CD4-positive, alpha-beta T cell (primary cell): ENCODE measurements around the gene IL15. TPM values are rescaled to one million over a fixed set of nuclear protein-coding genes. Genes with fewer than 3 reads are reported as not detected.

ENCODE experiments used
- ATAC-seq: fragments of 200-7000 bp; cut with Tn5 transposase; one replicate; pipeline ENCODE4 v1.10.0; 2022; ENCODE audit warnings: mild to moderate bottlenecking; ENCODE audit not compliant: poor library complexity
- CTCF ChIA-PET: fragments of 350-600 bp; sonication (Branson Sonifier 250); formaldehyde crosslinking; loops from one replicate; lab custom pipeline; 2021; ENCODE audit warnings: antibody characterized with exemption, inconsistent platforms; lab: Charles Lee
- POLR2A ChIA-PET: fragments of 350-600 bp; sonication (Branson Sonifier 250); formaldehyde crosslinking; loops from one replicate; lab custom pipeline; 2021; ENCODE audit warnings: antibody characterized with exemption, inconsistent platforms; lab: Charles Lee
- DNase-seq, 14 experiments: peaks; one replicate each; pipeline ENCODE4 v3.0.0-alpha.2; 2013 to 2020; ENCODE audit warnings: mixed read lengths in 2 of 14
- H3K27ac ChIP-seq, 2 donors: one replicate each; pipeline versions ENCODE4 v1.5.1 to v1.7.0; 2013; ENCODE audit warnings: low read length in 2 of 2, low read depth in 1 of 2, mild to moderate bottlenecking in 1 of 2
- H3K27me3 ChIP-seq, 2 experiments: 1 replicate in 1 of 2; 2 replicates in 1 of 2; pipeline versions ENCODE4 v1.6.1 to v1.7.0; 2013; ENCODE audit warnings: low read length in 2 of 2, control low read depth in 1 of 2, mild to moderate bottlenecking in 1 of 2, moderate library complexity in 1 of 2; ENCODE audit not compliant: insufficient read depth in 2 of 2, control insufficient read depth in 1 of 2
- H3K36me3 ChIP-seq: one replicate; pipeline ENCODE4 v1.6.1; 2013; ENCODE audit warnings: low read length, control low read depth; ENCODE audit not compliant: insufficient read depth
- H3K4me1 ChIP-seq: one replicate; pipeline ENCODE4 v1.6.1; 2013; ENCODE audit warnings: low read length, control low read depth; ENCODE audit not compliant: insufficient read depth
- H3K4me3 ChIP-seq: one replicate; pipeline ENCODE4 v1.5.1; 2013; ENCODE audit warnings: mild to moderate bottlenecking, low read length, moderate library complexity
- H3K9me3 ChIP-seq, 2 experiments: 1 replicate in 1 of 2; 2 replicates in 1 of 2; pipeline versions ENCODE4 v1.6.1 to v1.7.0; 2013; ENCODE audit warnings: low read length in 2 of 2, mild to moderate bottlenecking in 2 of 2, control low read depth in 1 of 2, moderate library complexity in 1 of 2; ENCODE audit not compliant: control insufficient read depth in 1 of 2, insufficient read depth in 1 of 2
- H3K27ac Mint-ChIP-seq: one replicate; pipeline ENCODE4 v1.8.0; 2020; ENCODE audit warnings: mixed read lengths
- H3K27me3 Mint-ChIP-seq: one replicate; pipeline ENCODE4 v1.8.0; 2021; ENCODE audit warnings: mixed read lengths
- H3K36me3 Mint-ChIP-seq: one replicate; pipeline ENCODE4 v1.8.0; 2021; ENCODE audit warnings: low read depth, mixed read lengths
- H3K4me1 Mint-ChIP-seq: one replicate; pipeline ENCODE4 v1.8.0; 2021; ENCODE audit warnings: low read depth, mixed read lengths
- H3K4me3 Mint-ChIP-seq: one replicate; pipeline ENCODE4 v1.8.0; 2020; ENCODE audit warnings: mild to moderate bottlenecking, mixed read lengths
- H3K9me3 Mint-ChIP-seq: one replicate; pipeline ENCODE4 v1.8.0; 2020; ENCODE audit warnings: mixed read lengths
- CTCF ChIP-seq: fragments of 200-600 bp; IDR thresholded peaks from one replicate; pipeline ENCODE4 v1.8.0; 2022; ENCODE audit warnings: antibody characterized with exemption, mild to moderate bottlenecking
- intact Hi-C, 2 experiments: fragments of 100-400 bp; cut with DNase I in 1 of 2; cut with micrococcal nuclease in 1 of 2; formaldehyde crosslinking; loops; one replicate each; pipeline versions ENCODE4 v1.15.1 to v1.9.0; 2023 to 2025; cut with DNase I, micrococcal nuclease
- total RNA-seq, 174 experiments: library from RNA in 2 of 174; stranded (reverse) in 2 of 174; gene quantifications; one replicate each; pipeline ENCODE4 v1.2.3 and lab custom pipeline; 2021 to 2026

The IL15 gene
- total RNA-seq, 2 experiments from 2014 or later: 0.60 to 1.3 TPM

- POLR2A ChIA-PET: no interaction called here
- H3K4me3 Mint-ChIP-seq: no peak overlapping the region
- no peak overlapping the region for H3K27ac Mint-ChIP-seq
- no peak for ATAC-seq
- H3K4me1 ChIP-seq: no peaks in the 10 kb centered on the region
- no peaks in the 10 kb centered on the region for H3K36me3 Mint-ChIP-seq
- CTCF ChIA-PET: no interaction called here
- intact Hi-C loops: no loop called here
- no peak overlapping the region for H3K4me3 ChIP-seq
- no peaks in the 10 kb centered on the region for H3K36me3 ChIP-seq
- no peaks in the 10 kb centered on the region for H3K27me3 ChIP-seq
- H3K27me3 Mint-ChIP-seq: peaks cover 4% of the 10 kb centered on the region
- H3K4me1 Mint-ChIP-seq: no peaks in the 10 kb centered on the region
- DNase-seq: no peak
- TF ChIP-seq CTCF: no peak
- no peaks in the 10 kb centered on the region for H3K9me3 ChIP-seq
- no peaks in the 10 kb centered on the region for H3K9me3 Mint-ChIP-seq
- H3K27ac ChIP-seq: no peak overlapping the region
Measured at GRCh38 chr4:141647966-141648365, 11.6 kb downstream of the IL15 start.

- TF ChIP-seq CTCF: no peak
- H3K36me3 Mint-ChIP-seq: no peaks in the 10 kb centered on the region
- ChIA-PET CTCF (interaction anchor here (0.6 kb wide), 1 partner anchor 1265 kb away, joined by 3 read pairs; no protein-coding TSS in a partner anchor), POLR2A (no interaction called here)
- no peak overlapping the region for H3K27ac Mint-ChIP-seq
- intact Hi-C loops: no loop called here
- no peak for DNase-seq
- ATAC-seq: no peak
- Histone ChIP-seq H3K4me3 (no peak overlapping the region), H3K27me3 (no peaks in the 10 kb centered on the region), H3K9me3 (no peaks in the 10 kb centered on the region), H3K36me3 (no peaks in the 10 kb centered on the region), H3K27ac (no peak overlapping the region), H3K4me1 (no peaks in the 10 kb centered on the region)
- H3K27me3 Mint-ChIP-seq: peaks cover 4% of the 10 kb centered on the region
- no peaks in the 10 kb centered on the region for H3K4me1 Mint-ChIP-seq
- no peak overlapping the region for H3K4me3 Mint-ChIP-seq
- H3K9me3 Mint-ChIP-seq: no peaks in the 10 kb centered on the region
Measured at GRCh38 chr4:141652161-141652778, 15.9 kb downstream of the IL15 start.

GRCh38 chr4:141654098-141654497, 17.7 kb downstream of the IL15 start:
- H3K9me3 Mint-ChIP-seq: no peaks in the 10 kb centered on the region
- H3K4me1 ChIP-seq: no peaks in the 10 kb centered on the region
- no peak overlapping the region for H3K4me3 Mint-ChIP-seq
- TF ChIP-seq CTCF: no peak
- no peaks in the 10 kb centered on the region for H3K27me3 Mint-ChIP-seq
- ChIA-PET POLR2A (no interaction called here), CTCF (no interaction called here)
- DNase-seq (no peak), ATAC-seq (no peak)
- H3K9me3 ChIP-seq: no peaks in the 10 kb centered on the region
- no peaks in the 10 kb centered on the region for H3K4me1 Mint-ChIP-seq
- H3K27me3 ChIP-seq: no peaks in the 10 kb centered on the region
- no peak overlapping the region for H3K27ac Mint-ChIP-seq
- H3K36me3 ChIP-seq: no peaks in the 10 kb centered on the region
- H3K27ac ChIP-seq: no peak overlapping the region
- no peak overlapping the region for H3K4me3 ChIP-seq
- H3K36me3 Mint-ChIP-seq: no peaks in the 10 kb centered on the region
- intact Hi-C loops: no loop called here
